22Rv1 (cell line): Measurements from ENCODE around the gene ZNF613.

Experiments
- CTCF ChIP-seq: fragments of 450-650 bp; IDR thresholded peaks from 2 replicates; pipeline ENCODE4 v1.5.1; 2017; ENCODE audit warnings: mild to moderate bottlenecking
- ZFX ChIP-seq: fragments of 450-650 bp; IDR thresholded peaks from 2 replicates; pipeline ENCODE4 v1.6.1; 2017; ENCODE audit warnings: antibody characterized with exemption, borderline replicate concordance

GRCh38 chr19:51931921-51932320, 4.6 kb downstream of the ZNF613 start:
- TF ChIP-seq CTCF, result no peak
- no peak for TF ChIP-seq ZFX
